ENCODE data around the gene SNRNP70. TPM values are rescaled to one million over a fixed set of nuclear protein-coding genes. Genes with fewer than 3 reads are reported as not detected.

SNRNP70 gene
- polyA plus RNA-seq, 2 donors = 160 to 252 TPM

DNA sequence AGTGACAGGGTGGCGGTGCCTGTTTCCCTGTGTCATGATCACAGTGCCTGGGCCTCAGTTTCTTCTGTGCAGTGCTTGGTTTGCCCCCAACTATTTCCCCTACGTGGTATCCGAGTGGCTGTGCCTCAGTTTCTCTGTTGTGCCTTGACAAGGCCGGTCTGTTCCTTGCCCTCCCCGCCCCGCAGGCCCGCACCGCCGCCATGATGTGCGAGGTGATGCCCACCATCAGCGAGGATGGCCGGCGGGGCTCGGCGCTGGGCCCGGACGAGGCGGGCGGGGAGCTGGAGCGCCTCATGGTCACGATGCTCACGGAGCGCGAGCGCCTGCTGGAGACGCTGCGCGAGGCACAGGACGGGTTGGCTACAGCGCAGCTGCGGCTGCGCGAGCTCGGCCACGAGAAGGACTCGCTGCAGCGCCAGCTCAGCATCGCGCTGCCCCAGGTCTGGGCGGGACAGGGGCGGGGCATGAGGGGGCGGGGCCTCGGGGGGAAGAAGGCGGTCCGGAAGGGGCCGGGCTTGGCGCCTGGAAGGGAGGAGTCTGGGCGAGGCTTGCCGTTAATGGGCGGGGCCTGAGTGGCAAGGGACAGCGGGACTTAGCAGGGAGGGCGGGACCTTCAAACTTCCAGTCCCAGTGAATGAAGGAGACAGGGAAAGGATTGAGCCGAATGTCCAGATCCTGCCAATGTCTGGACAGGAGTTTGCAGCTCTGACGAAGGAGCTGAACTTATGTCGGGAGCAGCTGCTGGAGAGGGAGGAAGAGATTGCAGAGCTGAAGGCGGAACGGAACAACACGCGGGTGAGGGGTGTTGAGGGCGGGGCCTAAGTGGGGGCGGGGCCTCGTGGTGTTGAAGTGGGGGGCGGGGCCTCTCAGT is 42.7 kb downstream of the SNRNP70 start:
- Histone ChIP-seq H3K4me1 (ENCODE audit: control insufficient read depth in 2 of 2, insufficient read depth in 2 of 2, low read length in 1 of 2) (peaks cover 3 to 13% of the 10 kb centered on the region in 2 donors), H3K27me3 (ENCODE audit: control insufficient read depth in 1 of 2, insufficient read depth in 2 of 2, low read length in 2 of 2) (no peaks in the 10 kb centered on the region), H3K4me3 (ENCODE audit: low read depth in 1 of 2, low read length in 2 of 2) (peak overlapping the region in 1 of 2 donors; percentile 31), H3K36me3 (ENCODE audit: control insufficient read depth in 2 of 2, insufficient read depth in 2 of 2, low read length in 1 of 2) (peaks cover 0 to 6% of the 10 kb centered on the region in 2 donors), H3K9me3 (ENCODE audit: control insufficient read depth in 2 of 2, insufficient read depth in 1 of 2, low read depth in 1 of 2, low read length in 1 of 2) (no peaks in the 10 kb centered on the region), H3K27ac (ENCODE audit: low read depth in 2 of 2, low read length in 1 of 2) (peak overlapping the region; percentile 80 to 87)
- WGBS, 2 donors = 4% methylated on average over 56 to 63 of the region's 63 CpGs

DNA sequence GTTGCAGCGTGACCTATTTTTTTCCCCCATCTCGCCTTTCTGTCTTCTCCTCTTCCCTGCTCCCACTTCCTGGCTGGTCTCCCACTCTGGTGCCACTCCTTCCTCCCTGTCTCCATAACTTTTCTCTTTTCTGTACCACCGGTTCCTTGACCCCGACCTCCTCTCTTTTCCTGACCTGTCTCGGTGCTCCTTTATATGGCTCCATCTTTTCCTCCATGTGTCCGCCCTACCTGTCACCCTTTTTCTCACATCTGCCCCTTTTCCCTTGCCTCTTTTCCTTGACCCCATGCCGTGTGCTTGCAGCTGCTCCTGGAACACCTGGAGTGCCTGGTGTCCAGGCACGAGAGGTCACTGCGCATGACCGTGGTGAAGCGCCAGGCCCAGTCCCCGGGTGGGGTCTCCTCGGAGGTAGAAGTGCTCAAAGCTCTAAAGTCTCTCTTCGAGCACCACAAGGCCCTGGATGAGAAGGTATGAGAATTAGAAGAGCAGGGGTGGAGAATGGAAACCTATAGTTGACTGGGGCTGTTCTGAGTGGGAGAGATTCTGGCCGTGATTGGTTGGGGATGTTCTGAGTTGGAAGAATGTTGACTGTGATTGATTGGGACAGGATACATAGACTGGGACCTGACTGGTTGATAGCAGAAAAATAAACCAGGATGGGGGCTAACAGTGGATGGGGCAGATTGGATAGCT is 43.4 kb downstream of the SNRNP70 start:
- peak overlapping the region in 1 of 2 donors; percentile 45 for H3K27ac ChIP-seq (ENCODE audit: low read depth in 2 of 2, low read length in 1 of 2)
- no peaks in the 10 kb centered on the region for H3K27me3 ChIP-seq (ENCODE audit: control insufficient read depth in 1 of 2, insufficient read depth in 2 of 2, low read length in 2 of 2)

DNA sequence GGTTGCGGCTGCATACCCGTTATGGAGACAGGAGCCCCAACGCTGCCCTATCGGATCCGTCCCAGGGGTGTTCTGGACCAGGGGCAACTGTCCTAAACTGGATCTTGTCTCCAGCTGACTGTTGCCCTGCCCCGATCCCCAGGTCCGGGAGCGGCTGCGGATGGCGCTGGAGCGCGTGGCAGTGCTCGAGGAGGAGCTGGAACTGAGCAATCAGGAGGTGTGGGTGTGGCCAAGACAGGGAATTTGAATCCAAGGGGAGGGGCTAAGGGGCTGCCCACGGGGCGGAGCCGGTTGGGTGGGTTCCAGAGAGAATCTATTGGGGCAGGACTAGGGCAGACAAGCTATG is 44.0 kb downstream of the SNRNP70 start:
- Histone ChIP-seq H3K27ac (ENCODE audit: low read depth in 2 of 2, low read length in 1 of 2) (no peak overlapping the region), H3K36me3 (ENCODE audit: control insufficient read depth in 2 of 2, insufficient read depth in 2 of 2, low read length in 1 of 2) (peaks cover 0 to 6% of the 10 kb centered on the region in 2 donors), H3K9me3 (ENCODE audit: control insufficient read depth in 2 of 2, insufficient read depth in 1 of 2, low read depth in 1 of 2, low read length in 1 of 2) (no peaks in the 10 kb centered on the region), H3K27me3 (ENCODE audit: control insufficient read depth in 1 of 2, insufficient read depth in 2 of 2, low read length in 2 of 2) (no peaks in the 10 kb centered on the region), H3K4me3 (ENCODE audit: low read depth in 1 of 2, low read length in 2 of 2) (no peak overlapping the region), H3K4me1 (ENCODE audit: control insufficient read depth in 2 of 2, insufficient read depth in 2 of 2, low read length in 1 of 2) (peaks cover 3 to 13% of the 10 kb centered on the region in 2 donors)
- 54 to 66% methylated on average over 16 of the region's 16 CpGs for WGBS, 2 donors

More for the DNA sequence above, 43.4 kb downstream of the SNRNP70 start:
- Histone ChIP-seq H3K4me3 (ENCODE audit: low read depth in 1 of 2, low read length in 2 of 2) (no peak overlapping the region), H3K36me3 (ENCODE audit: control insufficient read depth in 2 of 2, insufficient read depth in 2 of 2, low read length in 1 of 2) (peaks cover 0 to 6% of the 10 kb centered on the region in 2 donors), H3K9me3 (ENCODE audit: control insufficient read depth in 2 of 2, insufficient read depth in 1 of 2, low read depth in 1 of 2, low read length in 1 of 2) (no peaks in the 10 kb centered on the region), H3K4me1 (ENCODE audit: control insufficient read depth in 2 of 2, insufficient read depth in 2 of 2, low read length in 1 of 2) (peaks cover 3 to 13% of the 10 kb centered on the region in 2 donors)
- WGBS, 2 donors = 51 to 66% methylated on average over 15 of the region's 15 CpGs

DNA sequence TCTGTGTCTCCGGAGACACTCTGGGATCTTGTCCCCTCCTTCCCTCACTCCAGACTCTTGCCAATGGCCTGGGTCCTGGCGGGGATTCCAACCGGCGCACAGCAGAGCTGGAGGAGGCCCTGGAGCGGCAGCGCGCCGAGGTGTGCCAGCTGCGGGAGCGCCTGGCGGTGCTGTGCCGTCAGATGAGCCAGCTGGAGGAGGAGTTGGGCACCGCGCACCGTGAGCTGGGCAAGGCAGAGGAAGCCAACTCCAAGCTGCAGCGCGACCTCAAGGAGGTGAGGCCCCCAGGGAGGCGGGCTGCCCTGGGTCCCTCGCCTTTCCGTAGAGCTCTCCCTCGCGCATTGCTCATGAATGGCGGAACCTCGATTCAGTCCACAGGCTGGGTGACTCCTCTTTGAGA is 45.1 kb downstream of the SNRNP70 start:
- Histone ChIP-seq H3K27ac (ENCODE audit: low read depth in 2 of 2, low read length in 1 of 2) (no peak overlapping the region), H3K9me3 (ENCODE audit: control insufficient read depth in 2 of 2, insufficient read depth in 1 of 2, low read depth in 1 of 2, low read length in 1 of 2) (no peaks in the 10 kb centered on the region), H3K4me3 (ENCODE audit: low read depth in 1 of 2, low read length in 2 of 2) (no peak overlapping the region), H3K27me3 (ENCODE audit: control insufficient read depth in 1 of 2, insufficient read depth in 2 of 2, low read length in 2 of 2) (no peaks in the 10 kb centered on the region), H3K4me1 (ENCODE audit: control insufficient read depth in 2 of 2, insufficient read depth in 2 of 2, low read length in 1 of 2) (peaks cover 3 to 10% of the 10 kb centered on the region in 2 donors), H3K36me3 (ENCODE audit: control insufficient read depth in 2 of 2, insufficient read depth in 2 of 2, low read length in 1 of 2) (peaks cover 0 to 6% of the 10 kb centered on the region in 2 donors)
- WGBS, 2 donors = 86 to 94% methylated on average over 24 of the region's 24 CpGs

DNA sequence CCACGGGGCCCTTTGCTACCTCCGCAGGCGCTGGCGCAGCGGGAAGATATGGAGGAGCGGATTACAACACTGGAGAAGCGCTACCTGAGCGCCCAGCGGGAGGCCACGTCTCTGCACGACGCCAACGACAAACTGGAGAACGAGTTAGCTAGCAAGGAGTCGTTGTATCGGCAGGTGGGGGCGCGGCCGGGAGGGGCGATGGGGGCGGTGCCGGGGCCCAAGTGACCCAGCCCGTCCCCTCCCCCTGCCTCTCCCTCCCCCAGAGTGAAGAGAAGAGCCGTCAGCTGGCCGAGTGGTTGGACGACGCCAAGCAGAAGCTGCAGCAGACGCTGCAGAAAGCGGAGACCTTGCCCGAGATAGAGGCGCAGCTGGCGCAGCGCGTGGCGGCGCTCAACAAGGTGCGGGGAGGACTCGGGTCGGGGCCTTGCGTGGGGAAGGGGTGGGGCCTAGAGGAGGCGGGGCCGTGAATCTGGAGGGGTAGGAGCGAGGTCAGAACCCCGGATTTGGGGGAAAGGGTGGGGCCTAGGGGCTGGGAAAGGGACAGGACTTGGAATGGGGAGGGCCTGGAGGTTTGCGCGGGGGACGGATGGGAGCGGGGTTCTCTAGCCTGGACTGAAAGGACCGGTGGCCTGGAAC is 47.8 kb downstream of the SNRNP70 start:
- H3K27me3 ChIP-seq (ENCODE audit: control insufficient read depth in 1 of 2, insufficient read depth in 2 of 2, low read length in 2 of 2) = no peaks in the 10 kb centered on the region
- peak overlapping the region; percentile 16 to 26 for H3K4me3 ChIP-seq (ENCODE audit: low read depth in 1 of 2, low read length in 2 of 2)
- H3K36me3 ChIP-seq (ENCODE audit: control insufficient read depth in 2 of 2, insufficient read depth in 2 of 2, low read length in 1 of 2) = peaks cover 0 to 6% of the 10 kb centered on the region in 2 donors
- H3K9me3 ChIP-seq (ENCODE audit: control insufficient read depth in 2 of 2, insufficient read depth in 1 of 2, low read depth in 1 of 2, low read length in 1 of 2) = no peaks in the 10 kb centered on the region
- WGBS, 2 donors = 24 to 29% methylated on average over 45 to 49 of the region's 49 CpGs
- H3K4me1 ChIP-seq (ENCODE audit: control insufficient read depth in 2 of 2, insufficient read depth in 2 of 2, low read length in 1 of 2) = peaks cover 6 to 11% of the 10 kb centered on the region in 2 donors
- H3K27ac ChIP-seq (ENCODE audit: low read depth in 2 of 2, low read length in 1 of 2) = peak overlapping the region; percentile 11 to 63

- Histone ChIP-seq H3K36me3 (ENCODE audit: control insufficient read depth in 2 of 2, insufficient read depth in 2 of 2, low read length in 1 of 2) (peaks cover 0 to 6% of the 10 kb centered on the region in 2 donors), H3K4me3 (ENCODE audit: low read depth in 1 of 2, low read length in 2 of 2) (peak overlapping the region in 1 of 2 donors; percentile 26), H3K27me3 (ENCODE audit: control insufficient read depth in 1 of 2, insufficient read depth in 2 of 2, low read length in 2 of 2) (no peaks in the 10 kb centered on the region), H3K9me3 (ENCODE audit: control insufficient read depth in 2 of 2, insufficient read depth in 1 of 2, low read depth in 1 of 2, low read length in 1 of 2) (no peaks in the 10 kb centered on the region), H3K27ac (ENCODE audit: low read depth in 2 of 2, low read length in 1 of 2) (peak overlapping the region; percentile 11 to 54), H3K4me1 (ENCODE audit: control insufficient read depth in 2 of 2, insufficient read depth in 2 of 2, low read length in 1 of 2) (peaks cover 4 to 7% of the 10 kb centered on the region in 2 donors)
- 37 to 54% methylated on average over 42 of the region's 42 CpGs for whole genome bisulfite sequencing, 2 donors
These were observed 48.6 kb downstream of the SNRNP70 start for GRCh38 chr19:49133621-49134454.

- Histone ChIP-seq H3K4me1 (ENCODE audit: control insufficient read depth in 2 of 2, insufficient read depth in 2 of 2, low read length in 1 of 2) (peaks cover 4 to 7% of the 10 kb centered on the region in 2 donors), H3K36me3 (ENCODE audit: control insufficient read depth in 2 of 2, insufficient read depth in 2 of 2, low read length in 1 of 2) (no peaks in the 10 kb centered on the region), H3K9me3 (ENCODE audit: control insufficient read depth in 2 of 2, insufficient read depth in 1 of 2, low read depth in 1 of 2, low read length in 1 of 2) (no peaks in the 10 kb centered on the region), H3K27me3 (ENCODE audit: control insufficient read depth in 1 of 2, insufficient read depth in 2 of 2, low read length in 2 of 2) (no peaks in the 10 kb centered on the region), H3K4me3 (ENCODE audit: low read depth in 1 of 2, low read length in 2 of 2) (no peak overlapping the region), H3K27ac (ENCODE audit: low read depth in 2 of 2, low read length in 1 of 2) (peak overlapping the region; percentile 56 to 59)
- 83 to 87% methylated on average over 5 of the region's 5 CpGs for WGBS, 2 donors
These were observed 50.4 kb downstream of the SNRNP70 start for GRCh38 chr19:49135686-49136085.

DNA sequence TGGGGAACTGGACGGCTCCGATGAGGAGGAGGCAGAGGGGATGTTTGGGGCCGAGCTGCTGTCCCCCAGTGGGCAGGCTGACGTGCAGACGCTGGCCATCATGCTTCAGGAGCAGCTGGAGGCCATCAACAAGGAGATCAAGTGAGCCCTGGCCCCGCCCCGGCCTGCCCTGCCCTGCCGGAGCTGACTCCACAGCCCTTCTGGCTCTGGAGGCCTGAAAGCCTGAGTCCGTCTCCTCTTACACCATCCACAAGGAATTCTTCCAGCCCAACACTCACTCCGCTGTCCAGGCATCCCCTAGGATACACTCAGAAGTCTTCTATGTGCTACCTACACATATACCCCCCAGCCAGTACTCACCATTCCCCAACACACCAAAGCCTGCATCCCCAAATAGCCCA is 51.5 kb downstream of the SNRNP70 start:
- H3K4me1 ChIP-seq (ENCODE audit: control insufficient read depth in 2 of 2, insufficient read depth in 2 of 2, low read length in 1 of 2) = peaks cover 4 to 7% of the 10 kb centered on the region in 2 donors
- H3K4me3 ChIP-seq (ENCODE audit: low read depth in 1 of 2, low read length in 2 of 2) = no peak overlapping the region
- H3K36me3 ChIP-seq (ENCODE audit: control insufficient read depth in 2 of 2, insufficient read depth in 2 of 2, low read length in 1 of 2) = no peaks in the 10 kb centered on the region
- H3K27me3 ChIP-seq (ENCODE audit: control insufficient read depth in 1 of 2, insufficient read depth in 2 of 2, low read length in 2 of 2) = no peaks in the 10 kb centered on the region
- no peaks in the 10 kb centered on the region for H3K9me3 ChIP-seq (ENCODE audit: control insufficient read depth in 2 of 2, insufficient read depth in 1 of 2, low read depth in 1 of 2, low read length in 1 of 2)
- WGBS, 2 donors = 66 to 76% methylated on average over 10 of the region's 10 CpGs
- H3K27ac ChIP-seq (ENCODE audit: low read depth in 2 of 2, low read length in 1 of 2) = peak overlapping the region; percentile 30 to 61

- Histone ChIP-seq H3K4me1 (ENCODE audit: control insufficient read depth in 2 of 2, insufficient read depth in 2 of 2, low read length in 1 of 2) (peaks cover 0 to 10% of the 10 kb centered on the region in 2 donors), H3K9me3 (ENCODE audit: control insufficient read depth in 2 of 2, insufficient read depth in 1 of 2, low read depth in 1 of 2, low read length in 1 of 2) (no peaks in the 10 kb centered on the region), H3K27ac (ENCODE audit: low read depth in 2 of 2, low read length in 1 of 2) (no peak overlapping the region), H3K4me3 (ENCODE audit: low read depth in 1 of 2, low read length in 2 of 2) (no peak overlapping the region), H3K27me3 (ENCODE audit: control insufficient read depth in 1 of 2, insufficient read depth in 2 of 2, low read length in 2 of 2) (no peaks in the 10 kb centered on the region), H3K36me3 (ENCODE audit: control insufficient read depth in 2 of 2, insufficient read depth in 2 of 2, low read length in 1 of 2) (no peaks in the 10 kb centered on the region)
- whole genome bisulfite sequencing, 2 donors = 76 to 92% methylated on average over 7 of the region's 7 CpGs
These were observed 55.7 kb downstream of the SNRNP70 start for GRCh38 chr19:49140951-49141350.
